ENCODE data around the gene PGM2L1.

DNA sequence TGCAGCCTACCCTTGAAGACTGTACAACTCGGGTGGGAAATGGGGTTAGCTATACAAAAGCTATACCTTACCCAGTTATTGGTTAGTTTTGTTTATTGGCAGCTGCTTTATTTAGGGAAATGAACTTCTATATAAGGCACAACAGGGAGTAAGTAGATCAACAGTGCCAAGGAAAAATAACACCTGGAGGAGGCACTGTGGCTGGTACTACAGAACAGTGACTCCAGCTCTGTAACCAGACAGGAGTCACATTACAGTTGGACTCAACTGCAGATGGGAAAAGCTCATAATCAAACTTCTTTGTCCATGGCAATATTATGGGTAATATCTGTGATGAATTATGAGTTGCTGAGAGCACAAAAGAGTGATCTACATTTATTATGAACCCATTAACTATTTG, 100.7 kb downstream of the PGM2L1 start:
- no peak for TF ChIP-seq FOXP2 (optimal IDR thresholded peaks at IDR 0.05; ENCODE audit: borderline replicate concordance, extremely low read depth, extremely low read length, insufficient read depth)
- TF ChIP-seq TAF1 (IDR thresholded peaks at IDR 0.05; ENCODE audit: borderline replicate concordance, insufficient read depth, low read length): no peak
- TF ChIP-seq, protein P1, sequence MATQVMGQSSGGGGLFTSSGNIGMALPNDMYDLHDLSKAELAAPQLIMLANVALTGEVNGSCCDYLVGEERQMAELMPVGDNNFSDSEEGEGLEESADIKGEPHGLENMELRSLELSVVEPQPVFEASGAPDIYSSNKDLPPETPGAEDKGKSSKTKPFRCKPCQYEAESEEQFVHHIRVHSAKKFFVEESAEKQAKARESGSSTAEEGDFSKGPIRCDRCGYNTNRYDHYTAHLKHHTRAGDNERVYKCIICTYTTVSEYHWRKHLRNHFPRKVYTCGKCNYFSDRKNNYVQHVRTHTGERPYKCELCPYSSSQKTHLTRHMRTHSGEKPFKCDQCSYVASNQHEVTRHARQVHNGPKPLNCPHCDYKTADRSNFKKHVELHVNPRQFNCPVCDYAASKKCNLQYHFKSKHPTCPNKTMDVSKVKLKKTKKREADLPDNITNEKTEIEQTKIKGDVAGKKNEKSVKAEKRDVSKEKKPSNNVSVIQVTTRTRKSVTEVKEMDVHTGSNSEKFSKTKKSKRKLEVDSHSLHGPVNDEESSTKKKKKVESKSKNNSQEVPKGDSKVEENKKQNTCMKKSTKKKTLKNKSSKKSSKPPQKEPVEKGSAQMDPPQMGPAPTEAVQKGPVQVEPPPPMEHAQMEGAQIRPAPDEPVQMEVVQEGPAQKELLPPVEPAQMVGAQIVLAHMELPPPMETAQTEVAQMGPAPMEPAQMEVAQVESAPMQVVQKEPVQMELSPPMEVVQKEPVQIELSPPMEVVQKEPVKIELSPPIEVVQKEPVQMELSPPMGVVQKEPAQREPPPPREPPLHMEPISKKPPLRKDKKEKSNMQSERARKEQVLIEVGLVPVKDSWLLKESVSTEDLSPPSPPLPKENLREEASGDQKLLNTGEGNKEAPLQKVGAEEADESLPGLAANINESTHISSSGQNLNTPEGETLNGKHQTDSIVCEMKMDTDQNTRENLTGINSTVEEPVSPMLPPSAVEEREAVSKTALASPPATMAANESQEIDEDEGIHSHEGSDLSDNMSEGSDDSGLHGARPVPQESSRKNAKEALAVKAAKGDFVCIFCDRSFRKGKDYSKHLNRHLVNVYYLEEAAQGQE (IDR thresholded peaks at IDR 0.05; ENCODE audit: insufficient read depth in 1 of 2, low read depth in 2 of 2, low read length in 2 of 2): no peak
